Activated T-cell treated with anti-CD3 and anti-CD28 coated beads, Interleukin-2, amount 50 U/mL, for 24 hours (primary cell): ENCODE results near the gene KCNN4.
"Not testable (repeated sequence)": the region's sequence is repeated elsewhere in the genome, so short reads cannot be mapped to it uniquely, and the experiment has no call there.

ENCODE experiments used
- DNase-seq: peaks from one replicate; pipeline ENCODE4 v3.0.0-alpha.2; 2020
- H3K27ac Mint-ChIP-seq: 2 replicates; pipeline ENCODE4 v1.8.0; 2020; ENCODE audit warnings: mild to moderate bottlenecking, mixed read lengths
- H3K27me3 Mint-ChIP-seq: 2 replicates; pipeline ENCODE4 v1.8.0; 2020; ENCODE audit warnings: mixed read lengths
- H3K36me3 Mint-ChIP-seq: 2 replicates; pipeline ENCODE4 v1.8.0; 2020; ENCODE audit warnings: low read depth, mixed read lengths
- H3K4me1 Mint-ChIP-seq: 2 replicates; pipeline ENCODE4 v1.8.0; 2020; ENCODE audit warnings: low read depth, mixed read lengths
- H3K4me3 Mint-ChIP-seq: 2 replicates; pipeline ENCODE4 v1.8.0; 2020; ENCODE audit warnings: mild to moderate bottlenecking, moderate library complexity, mixed read lengths
- H3K9me3 Mint-ChIP-seq: 2 replicates; pipeline ENCODE4 v1.8.0; 2020; ENCODE audit warnings: mixed read lengths

Gene KCNN4

GRCh38 chr19:43769256-43769655, 11.5 kb downstream of the KCNN4 start:
- Mint-ChIP-seq H3K27me3 (no peaks in the 10 kb centered on the region), H3K9me3 (no peaks in the 10 kb centered on the region), H3K36me3 (peaks cover 97% of the 10 kb centered on the region), H3K4me3 (no peak overlapping the region), H3K27ac (peak overlapping the region; percentile 66), H3K4me1 (peaks cover 57% of the 10 kb centered on the region)
- DNase-seq, result no peak

GRCh38 chr19:43768273-43769050, 12.3 kb downstream of the KCNN4 start:
- Mint-ChIP-seq H3K4me1 (peaks cover 64% of the 10 kb centered on the region), H3K36me3 (peaks cover 95% of the 10 kb centered on the region), H3K4me3 (no peak overlapping the region), H3K9me3 (no peaks in the 10 kb centered on the region), H3K27me3 (no peaks in the 10 kb centered on the region), H3K27ac (peak overlapping the region; percentile 67)
- DNase-seq, result no peak

GRCh38 chr19:43767818-43768217, 13.0 kb downstream of the KCNN4 start:
- no peak for DNase-seq
- Mint-ChIP-seq H3K27ac (peak overlapping the region; percentile 98), H3K4me3 (no peak overlapping the region), H3K4me1 (peaks cover 71% of the 10 kb centered on the region), H3K27me3 (no peaks in the 10 kb centered on the region), H3K9me3 (no peaks in the 10 kb centered on the region), H3K36me3 (peaks cover 92% of the 10 kb centered on the region)

- Mint-ChIP-seq H3K4me1 (peaks cover 75% of the 10 kb centered on the region), H3K4me3 (peak overlapping the region; percentile 70), H3K36me3 (peaks cover 87% of the 10 kb centered on the region), H3K27me3 (no peaks in the 10 kb centered on the region), H3K27ac (peak overlapping the region; percentile 98), H3K9me3 (no peaks in the 10 kb centered on the region)
- DNase-seq, result no peak
Measured at GRCh38 chr19:43767316-43767715, 13.5 kb downstream of the KCNN4 start.

- H3K27me3 Mint-ChIP-seq, result no peaks in the 10 kb centered on the region
- peaks cover 79% of the 10 kb centered on the region for H3K4me1 Mint-ChIP-seq
- DNase-seq, result no peak
- peaks cover 81% of the 10 kb centered on the region for H3K36me3 Mint-ChIP-seq
- no peaks in the 10 kb centered on the region for H3K9me3 Mint-ChIP-seq
- H3K4me3 Mint-ChIP-seq, result peak overlapping the region; percentile 70
- H3K27ac Mint-ChIP-seq, result peak overlapping the region; percentile 98
Measured at GRCh38 chr19:43766755-43767043, 14.1 kb downstream of the KCNN4 start.

- no peaks in the 10 kb centered on the region for H3K27me3 Mint-ChIP-seq
- no peaks in the 10 kb centered on the region for H3K9me3 Mint-ChIP-seq
- DNase-seq, result peak; percentile 87
- peaks cover 80% of the 10 kb centered on the region for H3K4me1 Mint-ChIP-seq
- H3K4me3 Mint-ChIP-seq, result peak overlapping the region; percentile 70
- peaks cover 67% of the 10 kb centered on the region for H3K36me3 Mint-ChIP-seq
- H3K27ac Mint-ChIP-seq, result peak overlapping the region; percentile 98
Measured at GRCh38 chr19:43765109-43765876, 15.5 kb downstream of the KCNN4 start.

GRCh38 chr19:43764684-43765083, 16.1 kb downstream of the KCNN4 start:
- H3K27me3 Mint-ChIP-seq, H3K9me3 Mint-ChIP-seq, DNase-seq: not testable (repeated sequence)
- Mint-ChIP-seq H3K27ac (peak overlapping the region; percentile 98), H3K4me3 (peak overlapping the region; percentile 70), H3K4me1 (peaks cover 77% of the 10 kb centered on the region), H3K36me3 (peaks cover 61% of the 10 kb centered on the region)

GRCh38 chr19:43763473-43763939, 17.3 kb downstream of the KCNN4 start:
- Mint-ChIP-seq H3K27ac (peak overlapping the region; percentile 92), H3K4me1 (peaks cover 74% of the 10 kb centered on the region), H3K36me3 (peaks cover 49% of the 10 kb centered on the region), H3K27me3 (no peaks in the 10 kb centered on the region), H3K4me3 (peak overlapping the region; percentile 32), H3K9me3 (no peaks in the 10 kb centered on the region)
- DNase-seq, result no peak

- no peak overlapping the region for H3K4me3 Mint-ChIP-seq
Measured at GRCh38 chr19:43762814-43763213, 18.0 kb downstream of the KCNN4 start.

GRCh38 chr19:43760941-43761340, 19.8 kb downstream of the KCNN4 start:
- no peak for DNase-seq
- Mint-ChIP-seq H3K27me3 (no peaks in the 10 kb centered on the region), H3K9me3 (no peaks in the 10 kb centered on the region), H3K4me3 (no peak overlapping the region), H3K4me1 (peaks cover 72% of the 10 kb centered on the region), H3K27ac (peak overlapping the region; percentile 56), H3K36me3 (peaks cover 45% of the 10 kb centered on the region)

More at GRCh38 chr19:43762814-43763213, 18.0 kb downstream of the KCNN4 start:
- H3K9me3 Mint-ChIP-seq, result no peaks in the 10 kb centered on the region
- H3K27me3 Mint-ChIP-seq, result no peaks in the 10 kb centered on the region
- no peak for DNase-seq
- peaks cover 72% of the 10 kb centered on the region for H3K4me1 Mint-ChIP-seq
- peak overlapping the region; percentile 92 for H3K27ac Mint-ChIP-seq
- peaks cover 47% of the 10 kb centered on the region for H3K36me3 Mint-ChIP-seq

GRCh38 chr19:43759515-43759914, 21.3 kb downstream of the KCNN4 start:
- H3K4me3 Mint-ChIP-seq, result no peak overlapping the region
- peaks cover 67% of the 10 kb centered on the region for H3K4me1 Mint-ChIP-seq
- H3K36me3 Mint-ChIP-seq, result peaks cover 45% of the 10 kb centered on the region
- peak overlapping the region; percentile 27 for H3K27ac Mint-ChIP-seq
- H3K9me3 Mint-ChIP-seq, result no peaks in the 10 kb centered on the region
- H3K27me3 Mint-ChIP-seq, result no peaks in the 10 kb centered on the region
- no peak for DNase-seq

GRCh38 chr19:43755256-43755801, 25.4 kb downstream of the KCNN4 start:
- H3K4me3 Mint-ChIP-seq, result peak overlapping the region; percentile 99
- peak; percentile 85 for DNase-seq
- peaks cover 68% of the 10 kb centered on the region for H3K36me3 Mint-ChIP-seq
- H3K27ac Mint-ChIP-seq, result peak overlapping the region; percentile 100
- H3K9me3 Mint-ChIP-seq, result peaks cover 2% of the 10 kb centered on the region
- H3K27me3 Mint-ChIP-seq, result no peaks in the 10 kb centered on the region
- peaks cover 72% of the 10 kb centered on the region for H3K4me1 Mint-ChIP-seq

- DNase-seq, result peak; percentile 98
- Mint-ChIP-seq H3K27ac (peak within 1 kb of the TSS; percentile 100), H3K4me3 (peak within 1 kb of the TSS; percentile 99), H3K4me1 (peaks cover 76% of the 10 kb centered on the region), H3K27me3 (no peaks in the 10 kb centered on the region), H3K36me3 (peaks cover 75% of the 10 kb centered on the region), H3K9me3 (peaks cover 2% of the 10 kb centered on the region)
Measured at GRCh38 chr19:43754503-43755255, 26.1 kb downstream of the KCNN4 start, which contains the start of gene SMG9. Gene SMG9, minus strand, starts transcription at chr19:43754962. Its CDS starts 4,221 bp downstream, at chr19:43750741.

- Mint-ChIP-seq H3K4me1 (peaks cover 72% of the 10 kb centered on the region), H3K27ac (peak overlapping the region; percentile 100)
Measured at GRCh38 chr19:43754253-43754502, 26.6 kb downstream of the KCNN4 start.

More at GRCh38 chr19:43754253-43754502, 26.6 kb downstream of the KCNN4 start:
- Mint-ChIP-seq H3K4me3 (peak overlapping the region; percentile 99), H3K9me3 (peaks cover 2% of the 10 kb centered on the region), H3K27me3 (no peaks in the 10 kb centered on the region), H3K36me3 (peaks cover 80% of the 10 kb centered on the region)
- DNase-seq, result no peak
